PC-9 (cell line): ENCODE results near the gene SLC44A1.

ENCODE experiments used
- EZH2 ChIP-seq: fragments of 200-600 bp; sonication (generic); IDR thresholded peaks from 2 replicates; pipeline ENCODE4 v1.8.0; 2017; ENCODE audit warnings: antibody characterized with exemption, low read depth
- TF ChIP-seq, protein P1 (sequence below): fragments of 200-600 bp; sonication (generic); conservative IDR thresholded peaks from 2 replicates; pipeline ENCODE4 v1.6.1; 2017; ENCODE audit warnings: mixed run types, antibody characterized with exemption, mild to moderate bottlenecking, moderate library complexity

GRCh38 chr9:105286098-105286497, 41.6 kb downstream of the SLC44A1 start:
- TF ChIP-seq, protein P1, sequence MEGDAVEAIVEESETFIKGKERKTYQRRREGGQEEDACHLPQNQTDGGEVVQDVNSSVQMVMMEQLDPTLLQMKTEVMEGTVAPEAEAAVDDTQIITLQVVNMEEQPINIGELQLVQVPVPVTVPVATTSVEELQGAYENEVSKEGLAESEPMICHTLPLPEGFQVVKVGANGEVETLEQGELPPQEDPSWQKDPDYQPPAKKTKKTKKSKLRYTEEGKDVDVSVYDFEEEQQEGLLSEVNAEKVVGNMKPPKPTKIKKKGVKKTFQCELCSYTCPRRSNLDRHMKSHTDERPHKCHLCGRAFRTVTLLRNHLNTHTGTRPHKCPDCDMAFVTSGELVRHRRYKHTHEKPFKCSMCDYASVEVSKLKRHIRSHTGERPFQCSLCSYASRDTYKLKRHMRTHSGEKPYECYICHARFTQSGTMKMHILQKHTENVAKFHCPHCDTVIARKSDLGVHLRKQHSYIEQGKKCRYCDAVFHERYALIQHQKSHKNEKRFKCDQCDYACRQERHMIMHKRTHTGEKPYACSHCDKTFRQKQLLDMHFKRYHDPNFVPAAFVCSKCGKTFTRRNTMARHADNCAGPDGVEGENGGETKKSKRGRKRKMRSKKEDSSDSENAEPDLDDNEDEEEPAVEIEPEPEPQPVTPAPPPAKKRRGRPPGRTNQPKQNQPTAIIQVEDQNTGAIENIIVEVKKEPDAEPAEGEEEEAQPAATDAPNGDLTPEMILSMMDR, result no peak
- no peak for TF ChIP-seq EZH2
